Measurements from ENCODE around the gene ZNF362.

The ZNF362 gene

DNA sequence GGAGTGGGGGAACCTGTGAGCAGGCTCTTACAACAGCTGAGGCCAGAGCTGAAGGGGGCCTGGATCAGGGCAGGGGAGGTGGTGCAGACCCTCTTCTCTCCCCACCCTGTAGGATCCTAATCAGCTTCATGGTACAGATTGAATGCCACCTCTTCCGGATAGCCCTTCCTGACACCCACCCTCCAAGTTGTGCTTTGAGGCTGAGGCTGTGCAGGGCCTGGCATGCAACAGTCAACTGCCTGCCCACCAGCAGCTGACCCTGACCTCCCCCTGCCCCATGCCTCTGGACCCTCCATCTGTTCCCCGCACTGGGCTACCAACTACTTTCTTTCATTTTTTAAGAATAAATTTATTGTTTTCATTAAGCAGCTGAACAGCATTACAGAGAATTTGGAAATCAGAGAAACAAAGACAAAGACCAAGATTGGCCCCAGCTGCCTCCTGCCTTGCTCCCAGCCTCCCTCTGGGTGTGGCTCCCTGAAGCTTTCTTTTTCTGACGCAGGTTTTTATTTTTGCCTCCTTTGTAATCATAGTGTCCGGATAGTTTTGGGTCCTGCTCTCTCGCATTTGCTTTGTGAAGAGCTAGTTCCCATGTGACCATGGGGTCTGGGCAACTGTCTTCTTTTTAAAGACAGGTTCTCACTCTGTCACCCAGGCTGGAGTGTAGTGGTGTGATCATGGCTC lies 12.8 kb downstream of the ZNF362 start:
- peak; percentile 21 for DNase-seq (ENCODE audit: low read depth)

DNA sequence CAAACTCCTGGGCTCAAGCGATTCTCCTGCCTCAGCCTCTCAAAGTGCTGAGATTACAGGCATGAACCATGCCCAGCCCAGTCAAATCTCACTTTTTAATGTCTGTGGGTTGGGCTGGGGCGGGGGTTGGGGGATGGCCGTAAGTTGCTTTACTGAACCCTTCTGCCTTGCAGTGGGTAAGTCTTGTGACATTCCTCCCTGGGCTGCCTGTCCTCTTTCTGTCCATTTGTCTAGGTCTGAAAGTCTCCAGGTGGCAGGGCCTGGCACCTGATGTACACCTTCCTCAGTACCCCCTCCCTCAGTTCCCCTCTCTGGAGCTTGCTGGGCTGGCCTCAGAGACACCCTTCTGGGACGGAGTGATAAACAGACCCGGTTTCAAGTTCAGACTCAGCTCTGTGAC lies 13.3 kb downstream of the ZNF362 start:
- no peak for DNase-seq (ENCODE audit: low read depth)

GRCh38 chr1:33270379-33270778 lies 14.1 kb downstream of the ZNF362 start:
- no peak for DNase-seq (ENCODE audit: low read depth)

- no peak for DNase-seq (ENCODE audit: low read depth)
Measured at GRCh38 chr1:33270808-33271465, 14.6 kb downstream of the ZNF362 start.

DNA sequence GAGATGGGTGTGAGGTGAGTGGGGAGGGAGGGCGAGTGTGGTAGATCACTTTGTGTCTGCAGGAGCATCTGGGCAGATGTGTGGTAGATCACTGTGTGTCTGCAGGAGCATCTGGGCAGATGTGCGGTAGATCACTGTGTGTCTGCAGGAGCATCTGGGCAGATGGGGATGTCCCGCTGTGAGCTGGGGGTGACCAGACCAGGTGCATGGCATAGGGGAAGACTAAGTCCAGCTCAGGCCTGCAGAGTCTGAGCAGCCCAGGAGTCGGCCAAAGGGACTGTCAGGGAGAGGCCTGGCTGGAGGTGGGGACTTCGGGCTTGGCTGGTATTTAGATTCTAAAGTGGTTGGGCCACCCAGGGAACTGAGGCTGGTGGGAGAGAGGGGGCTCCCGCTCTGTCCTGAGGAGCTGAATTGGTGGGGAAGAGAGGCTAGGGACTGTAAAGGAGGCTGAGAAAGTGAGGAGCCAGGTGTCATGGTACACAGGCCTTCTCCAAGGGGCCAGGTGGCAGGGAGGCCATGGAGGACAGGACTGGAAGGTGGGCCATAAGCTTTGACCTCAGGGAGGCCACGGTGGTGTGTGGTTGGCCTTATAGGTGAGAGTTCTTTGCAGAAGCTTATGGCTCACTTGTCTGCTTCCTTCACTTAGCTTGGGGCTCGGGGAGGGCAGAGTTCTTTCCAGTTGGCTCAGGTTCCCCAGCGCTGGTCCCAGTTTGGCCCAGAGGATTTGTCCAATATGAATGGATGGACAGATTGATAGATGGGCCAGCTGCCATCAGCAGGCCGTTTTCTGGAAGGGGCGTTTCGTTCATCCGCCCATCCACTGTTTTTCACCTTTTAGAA lies 15.6 kb downstream of the ZNF362 start:
- no peak for DNase-seq (ENCODE audit: low read depth)

- DNase-seq (ENCODE audit: low read depth): no peak
Measured at GRCh38 chr1:33272509-33272908, 16.2 kb downstream of the ZNF362 start.

- no peak for DNase-seq (ENCODE audit: low read depth)
Measured at GRCh38 chr1:33272930-33273329, 16.6 kb downstream of the ZNF362 start.

- DNase-seq (ENCODE audit: low read depth): no peak
Measured at GRCh38 chr1:33273406-33273805, 17.1 kb downstream of the ZNF362 start.

- no peak for DNase-seq (ENCODE audit: low read depth)
Measured at GRCh38 chr1:33273961-33274371, 17.7 kb downstream of the ZNF362 start.

DNA sequence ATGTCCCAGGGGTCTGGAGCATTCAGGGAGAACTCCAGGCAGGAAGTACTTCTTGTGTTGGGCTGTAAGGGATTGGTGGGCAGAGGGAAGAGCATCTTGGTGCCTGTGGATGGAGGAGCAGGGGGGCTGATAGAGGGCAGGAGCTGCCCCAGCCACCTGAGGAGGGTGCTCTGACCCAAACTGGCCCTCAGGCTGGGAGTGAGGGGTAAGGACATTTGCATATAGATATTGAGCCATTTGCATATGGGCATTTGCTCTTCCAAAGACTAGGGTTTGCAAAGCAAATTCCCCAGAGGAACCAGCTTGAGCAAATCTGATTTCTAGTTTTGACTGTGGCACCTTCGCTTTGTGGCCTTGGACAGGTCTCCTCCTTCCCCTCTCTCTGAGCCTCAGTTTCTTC lies 18.2 kb downstream of the ZNF362 start:
- DNase-seq (ENCODE audit: low read depth): no peak

- DNase-seq (ENCODE audit: low read depth): no peak
Measured at GRCh38 chr1:33275195-33275594, 18.9 kb downstream of the ZNF362 start.

DNA sequence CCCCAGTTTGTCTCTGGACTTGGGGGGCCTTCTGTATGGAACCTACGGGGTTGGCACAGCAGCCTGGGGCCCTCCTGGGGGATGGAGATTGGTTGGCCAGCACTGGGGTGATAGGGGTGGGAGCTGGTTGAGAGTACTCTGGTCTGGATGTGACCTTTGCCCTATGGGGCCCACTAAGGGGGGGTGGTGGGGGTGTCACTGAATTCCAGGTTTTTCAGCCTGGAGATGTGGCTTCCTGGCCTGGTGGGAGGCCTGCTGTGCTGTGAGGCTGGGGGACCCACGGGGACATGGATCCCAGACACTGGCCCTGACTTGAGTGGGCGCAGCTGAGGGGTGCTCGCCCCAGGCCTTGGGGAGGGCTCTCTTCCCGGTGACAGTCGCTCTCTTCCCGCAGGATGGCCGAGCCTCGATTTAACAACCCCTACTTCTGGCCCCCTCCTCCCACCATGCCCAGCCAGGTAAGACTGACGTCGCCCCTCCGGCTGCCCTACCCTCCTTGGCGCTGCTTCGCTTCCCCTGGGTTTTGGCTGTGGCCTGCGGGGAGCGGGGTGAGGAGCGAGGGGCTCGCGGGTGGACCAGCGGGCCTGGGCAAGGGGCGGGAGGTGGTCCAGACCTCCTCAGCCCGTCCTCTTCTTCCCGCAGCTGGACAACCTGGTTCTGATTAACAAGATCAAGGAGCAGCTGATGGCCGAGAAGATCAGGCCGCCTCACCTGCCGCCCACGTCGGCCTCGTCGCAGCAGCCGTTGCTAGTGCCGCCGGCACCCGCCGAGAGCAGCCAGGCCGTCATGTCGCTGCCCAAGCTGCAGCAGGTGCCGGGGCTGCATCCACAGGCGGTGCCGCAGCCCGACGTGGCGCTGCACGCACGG lies 19.6 kb downstream of the ZNF362 start:
- DNase-seq (ENCODE audit: low read depth): no peak

GRCh38 chr1:33276573-33277298 lies 20.4 kb downstream of the ZNF362 start:
- DNase-seq (ENCODE audit: low read depth): no peak

- DNase-seq (ENCODE audit: low read depth): no peak
Measured at GRCh38 chr1:33277488-33278084, 21.3 kb downstream of the ZNF362 start.

- no peak for DNase-seq (ENCODE audit: low read depth)
Measured at GRCh38 chr1:33280091-33280661, 23.9 kb downstream of the ZNF362 start.

GRCh38 chr1:33281554-33282303 lies 25.4 kb downstream of the ZNF362 start:
- DNase-seq (ENCODE audit: low read depth): no peak

DNA sequence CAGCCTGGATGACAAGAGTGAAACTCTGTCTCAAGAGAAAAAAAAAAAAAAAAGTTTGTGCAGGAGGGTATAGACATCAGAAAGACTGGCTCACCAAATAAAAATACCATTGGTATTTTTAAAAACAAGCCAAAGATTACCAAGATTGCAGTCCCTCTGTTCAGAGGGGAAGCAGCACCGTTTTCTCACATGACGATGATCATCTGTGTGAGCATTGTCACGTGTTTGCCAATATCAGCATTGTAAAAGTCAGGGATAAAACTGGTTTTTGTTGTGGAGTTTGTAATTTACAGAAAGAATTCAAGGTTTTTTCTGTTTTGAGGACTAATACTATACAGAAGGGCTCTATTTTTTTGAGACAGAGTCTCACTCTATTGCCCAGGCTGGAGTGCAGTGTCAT lies 26.5 kb downstream of the ZNF362 start:
- no peak for DNase-seq (ENCODE audit: low read depth)

DNA sequence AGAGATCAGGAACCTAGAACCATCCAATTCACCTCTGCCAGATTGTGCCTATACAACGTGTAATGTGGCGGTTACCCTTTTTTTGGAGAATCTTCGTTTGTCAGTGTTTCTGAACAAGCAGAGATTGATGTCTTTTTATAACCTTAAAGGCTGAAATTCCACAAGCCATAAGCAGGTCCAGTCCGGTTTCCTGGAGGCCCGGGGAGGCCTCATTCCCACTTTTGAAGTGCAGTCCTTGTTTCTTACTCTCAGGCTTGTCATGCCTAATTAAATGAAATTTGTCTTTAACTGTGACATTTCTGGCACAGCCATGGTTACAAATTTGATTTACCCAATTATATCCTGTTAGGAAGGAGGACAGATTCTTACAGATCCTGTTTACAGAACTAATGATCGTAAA lies 27.8 kb downstream of the ZNF362 start:
- DNase-seq (ENCODE audit: low read depth): no peak

GRCh38 chr1:33286451-33287185 lies 30.3 kb downstream of the ZNF362 start:
- DNase-seq (ENCODE audit: low read depth): peak; percentile 82

Data from fibroblast of gingiva (primary cell).